ENCODE results near the gene MAP2K6. TPM values are rescaled to one million over a fixed set of nuclear protein-coding genes. Genes with fewer than 3 reads are reported as not detected.

The MAP2K6 gene
- total RNA-seq, 1 donor from 2014 or later: 101 TPM

- H3K4me1 ChIP-seq: peaks cover 23% of the 10 kb centered on the region
- peaks cover 7% of the 10 kb centered on the region for H3F3A ChIP-seq (ENCODE audit: low read depth)
- no peak overlapping the region for H3K4me3 ChIP-seq
- no peak overlapping the region for H2AFZ ChIP-seq (replicated peaks)
- H3K27ac ChIP-seq: peak overlapping the region; percentile 32
- no peaks in the 10 kb centered on the region for H3K36me3 ChIP-seq
- Mint-ChIP-seq H3K9me3 (no peaks in the 10 kb centered on the region), H3K36me3 (peaks cover 3% of the 10 kb centered on the region), H3K4me3 (no peak overlapping the region), H3K27me3 (ENCODE audit: insufficient read depth, low read depth) (no peaks in the 10 kb centered on the region), H3K4me1 (peaks cover 18% of the 10 kb centered on the region), H3K27ac (no peak overlapping the region)
- peaks cover 87% of the 10 kb centered on the region for H3K79me2 ChIP-seq (ENCODE audit: low read depth)
- no peaks in the 10 kb centered on the region for H3K9me3 ChIP-seq (ENCODE audit: low read depth)
- TF ChIP-seq EZH2phosphoT487 (IDR thresholded peaks at IDR 0.05) (no peak), CTCF (IDR thresholded peaks at IDR 0.05) (no peak), EZH2 (IDR thresholded peaks at IDR 0.05) (no peak)
- no peaks in the 10 kb centered on the region for H3K27me3 ChIP-seq
- peak overlapping the region; percentile 54 for H3K4me2 ChIP-seq
- peaks cover 43% of the 10 kb centered on the region for H4K20me1 ChIP-seq (ENCODE audit: low read depth)
- no peak overlapping the region for H3K9ac ChIP-seq
- no peak for DNase-seq (ENCODE audit: low spot score)
These were observed 74.8 kb downstream of the MAP2K6 start for GRCh38 chr17:69489313-69489712.

- TF ChIP-seq EZH2phosphoT487 (IDR thresholded peaks at IDR 0.05) (no peak), CTCF (IDR thresholded peaks at IDR 0.05) (no peak), EZH2 (IDR thresholded peaks at IDR 0.05) (no peak)
- no peak overlapping the region for H3K27ac ChIP-seq
- peaks cover 95% of the 10 kb centered on the region for H3K79me2 ChIP-seq (ENCODE audit: low read depth)
- no peak overlapping the region for H3K9ac ChIP-seq
- Mint-ChIP-seq H3K4me3 (no peak overlapping the region), H3K27me3 (ENCODE audit: insufficient read depth, low read depth) (no peaks in the 10 kb centered on the region), H3K9me3 (no peaks in the 10 kb centered on the region), H3K4me1 (peaks cover 20% of the 10 kb centered on the region), H3K27ac (no peak overlapping the region), H3K36me3 (peaks cover 2% of the 10 kb centered on the region)
- peaks cover 58% of the 10 kb centered on the region for H4K20me1 ChIP-seq (ENCODE audit: low read depth)
- no peaks in the 10 kb centered on the region for H3K36me3 ChIP-seq
- no peak overlapping the region for H3K4me3 ChIP-seq
- H3K4me1 ChIP-seq: peaks cover 27% of the 10 kb centered on the region
- no peaks in the 10 kb centered on the region for H3K27me3 ChIP-seq
- peak; percentile 45 for DNase-seq (ENCODE audit: low spot score)
- H3K4me2 ChIP-seq: no peak overlapping the region
- no peaks in the 10 kb centered on the region for H3K9me3 ChIP-seq (ENCODE audit: low read depth)
- H3F3A ChIP-seq (ENCODE audit: low read depth): peaks cover 7% of the 10 kb centered on the region
- no peak overlapping the region for H2AFZ ChIP-seq (replicated peaks)
These were observed 78.0 kb downstream of the MAP2K6 start for GRCh38 chr17:69492410-69493071.

GRCh38 chr17:69495787-69496186 is 81.3 kb downstream of the MAP2K6 start:
- H3K9ac ChIP-seq: no peak overlapping the region
- H3K27ac ChIP-seq: no peak overlapping the region
- no peak overlapping the region for H3K4me3 ChIP-seq
- peaks cover 2% of the 10 kb centered on the region for H3K36me3 Mint-ChIP-seq
- no peaks in the 10 kb centered on the region for H3K27me3 ChIP-seq
- H3K27me3 Mint-ChIP-seq (ENCODE audit: insufficient read depth, low read depth): no peaks in the 10 kb centered on the region
- H3K4me1 ChIP-seq: peaks cover 39% of the 10 kb centered on the region
- no peak overlapping the region for H3K4me2 ChIP-seq
- H3K79me2 ChIP-seq (ENCODE audit: low read depth): peaks cover 94% of the 10 kb centered on the region
- H2AFZ ChIP-seq (replicated peaks): no peak overlapping the region
- H3K9me3 ChIP-seq (ENCODE audit: low read depth): no peaks in the 10 kb centered on the region
- H3K4me3 Mint-ChIP-seq: no peak overlapping the region
- TF ChIP-seq CTCF (IDR thresholded peaks at IDR 0.05): no peak
- TF ChIP-seq EZH2phosphoT487 (IDR thresholded peaks at IDR 0.05): no peak
- TF ChIP-seq EZH2 (IDR thresholded peaks at IDR 0.05): no peak
- H3F3A ChIP-seq (ENCODE audit: low read depth): no peaks in the 10 kb centered on the region
- H3K27ac Mint-ChIP-seq: no peak overlapping the region
- DNase-seq (ENCODE audit: low spot score): no peak
- peaks cover 29% of the 10 kb centered on the region for H3K4me1 Mint-ChIP-seq
- H3K9me3 Mint-ChIP-seq: no peaks in the 10 kb centered on the region
- H3K36me3 ChIP-seq: no peaks in the 10 kb centered on the region
- peaks cover 88% of the 10 kb centered on the region for H4K20me1 ChIP-seq (ENCODE audit: low read depth)
